ENCODE measurements around the gene RPP25L. TPM values are rescaled to one million over a fixed set of nuclear protein-coding genes. Genes with fewer than 3 reads are reported as not detected.

RPP25L gene
- total RNA-seq, 4 donors from 2014 or later, result 25.1 to 37.4 (median 28.0) TPM

Small RNA genes within 50 kb of the gene (small RNA-seq; reads per million reads assigned to genes)
- gene CCL27, result 0 reads per million in 4 donors

Other genes with a start within 250 kb of the RPP25L start
- 1 to 10 TPM; 5.3 to 8.8 (median 5.4) TPM for gene MYORG, start 235.2 kb downstream of the RPP25L start, total RNA-seq
- 1 to 10 TPM; 4.0 to 7.6 (median 5.2) TPM for gene FAM219A, start 153.5 kb downstream of the RPP25L start, total RNA-seq
- gene DNAI1, start 153.3 kb downstream of the RPP25L start, total RNA-seq, result not detected
- gene ENHO, start 89.1 kb downstream of the RPP25L start, total RNA-seq, result under 1 TPM in 1 of 4 donors, not detected in 3; 0.38 TPM
- gene CNTFR, start 22.4 kb downstream of the RPP25L start, total RNA-seq, result 1 to 10 TPM in 1 of 4 donors, under 1 TPM in 2, not detected in 1; 0.29 to 4.6 (median 0.40) TPM
- gene DCTN3, start 8.4 kb upstream of the RPP25L start, total RNA-seq, result 100 to 1,000 TPM in 2 of 4 donors, 10 to 100 TPM in 2; 67.1 to 136 (median 103) TPM
- not detected for gene ARID3C, start 17.0 kb upstream of the RPP25L start, total RNA-seq
- gene SIGMAR1, start 25.7 kb upstream of the RPP25L start, total RNA-seq, result 100 to 1,000 TPM in 1 of 4 donors, 10 to 100 TPM in 3; 77.4 to 112 (median 88.7) TPM
- 10 to 100 TPM; 10.3 to 28.4 (median 14.1) TPM for gene GALT, start 34.6 kb upstream of the RPP25L start, total RNA-seq
- gene IL11RA, start 40.1 kb upstream of the RPP25L start, total RNA-seq, result 10 to 100 TPM in 2 of 4 donors, 1 to 10 TPM in 2; 2.5 to 18.7 (median 9.3) TPM
- not detected for gene CCL27, start 50.6 kb upstream of the RPP25L start, total RNA-seq
- gene CCL19, start 79.2 kb upstream of the RPP25L start, total RNA-seq, result 1 to 10 TPM in 2 of 4 donors, under 1 TPM in 1, not detected in 1; 0.57 to 1.7 (median 1.2) TPM
- 100 to 1,000 TPM in 1 of 4 donors, 10 to 100 TPM in 2, 1 to 10 TPM in 1; 3.7 to 181 (median 26.9) TPM for gene CCL21, start 98.0 kb upstream of the RPP25L start, total RNA-seq

Measured in esophagus squamous epithelium (tissue), 4 donors.